Activated B cell treated with CpG ODN at 0.5 μM for 24 hours (primary cell): ENCODE measurements around the gene MBD5. TPM values are rescaled to one million over a fixed set of nuclear protein-coding genes. Genes with fewer than 3 reads are reported as not detected.

Experiments used
- ATAC-seq: fragments of 200-7000 bp; cut with Tn5 transposase; one replicate; pipeline ENCODE4 v1.10.0; 2021; ENCODE audit warnings: low read depth, mild to moderate bottlenecking, moderate library complexity
- CTCF ChIA-PET: fragments of 350-600 bp; sonication (Branson Sonifier 250); formaldehyde crosslinking; loops from one replicate; lab custom pipeline; 2021; ENCODE audit warnings: antibody characterized with exemption; lab: Charles Lee
- POLR2A ChIA-PET: fragments of 350-600 bp; sonication (Branson Sonifier 250); formaldehyde crosslinking; loops from one replicate; lab custom pipeline; 2021; ENCODE audit warnings: antibody characterized with exemption; lab: Charles Lee
- DNase-seq: peaks from one replicate; pipeline ENCODE4 v3.0.0; 2022
- H3K27ac Mint-ChIP-seq: one replicate; pipeline ENCODE4 v1.8.0; 2020; ENCODE audit warnings: mixed read lengths
- H3K27me3 Mint-ChIP-seq: one replicate; pipeline ENCODE4 v1.8.0; 2021; ENCODE audit warnings: mixed read lengths
- H3K36me3 Mint-ChIP-seq: one replicate; pipeline ENCODE4 v1.8.0; 2021; ENCODE audit warnings: low read depth, mixed read lengths
- H3K4me1 Mint-ChIP-seq: one replicate; pipeline ENCODE4 v1.8.0; 2021; ENCODE audit warnings: mixed read lengths
- H3K4me3 Mint-ChIP-seq: one replicate; pipeline ENCODE4 v1.8.0; 2020; ENCODE audit warnings: mild to moderate bottlenecking, mixed read lengths
- H3K9me3 Mint-ChIP-seq: one replicate; pipeline ENCODE4 v1.8.0; 2020; ENCODE audit warnings: mixed read lengths
- intact Hi-C: fragments of 100-400 bp; cut with micrococcal nuclease; formaldehyde crosslinking; loops from one replicate; pipeline ENCODE4 v1.15.1; 2024
- total RNA-seq: library from RNA; stranded (reverse); gene quantifications from 2 replicates; pipeline ENCODE4 v1.2.3, GENCODE V29; 2022
- TF ChIP-seq, protein P1 (sequence below): fragments of 200-600 bp; IDR thresholded peaks from one replicate; pipeline ENCODE4 v1.8.0; 2022; ENCODE audit warnings: antibody characterized with exemption, mild to moderate bottlenecking

MBD5 gene
- total RNA-seq, 1 donor from 2014 or later: 55.7 TPM

- ATAC-seq (no peak), DNase-seq (no peak)
- ChIA-PET POLR2A (no interaction called here), CTCF (interaction anchor here (0.6 kb wide), 1 partner anchor 595 kb away, joined by 4 read pairs; no protein-coding TSS in a partner anchor)
- Mint-ChIP-seq H3K4me3 (no peak overlapping the region), H3K27ac (no peak overlapping the region), H3K36me3 (no peaks in the 10 kb centered on the region), H3K9me3 (no peaks in the 10 kb centered on the region), H3K27me3 (no peaks in the 10 kb centered on the region), H3K4me1 (no peaks in the 10 kb centered on the region)
- TF ChIP-seq, protein P1, sequence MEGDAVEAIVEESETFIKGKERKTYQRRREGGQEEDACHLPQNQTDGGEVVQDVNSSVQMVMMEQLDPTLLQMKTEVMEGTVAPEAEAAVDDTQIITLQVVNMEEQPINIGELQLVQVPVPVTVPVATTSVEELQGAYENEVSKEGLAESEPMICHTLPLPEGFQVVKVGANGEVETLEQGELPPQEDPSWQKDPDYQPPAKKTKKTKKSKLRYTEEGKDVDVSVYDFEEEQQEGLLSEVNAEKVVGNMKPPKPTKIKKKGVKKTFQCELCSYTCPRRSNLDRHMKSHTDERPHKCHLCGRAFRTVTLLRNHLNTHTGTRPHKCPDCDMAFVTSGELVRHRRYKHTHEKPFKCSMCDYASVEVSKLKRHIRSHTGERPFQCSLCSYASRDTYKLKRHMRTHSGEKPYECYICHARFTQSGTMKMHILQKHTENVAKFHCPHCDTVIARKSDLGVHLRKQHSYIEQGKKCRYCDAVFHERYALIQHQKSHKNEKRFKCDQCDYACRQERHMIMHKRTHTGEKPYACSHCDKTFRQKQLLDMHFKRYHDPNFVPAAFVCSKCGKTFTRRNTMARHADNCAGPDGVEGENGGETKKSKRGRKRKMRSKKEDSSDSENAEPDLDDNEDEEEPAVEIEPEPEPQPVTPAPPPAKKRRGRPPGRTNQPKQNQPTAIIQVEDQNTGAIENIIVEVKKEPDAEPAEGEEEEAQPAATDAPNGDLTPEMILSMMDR: no peak
- intact Hi-C loops: no loop called here
Observed at GRCh38 chr2:148555622-148556294, 534.9 kb downstream of the MBD5 start.

GRCh38 chr2:148557844-148558436 is 537.0 kb downstream of the MBD5 start:
- no peaks in the 10 kb centered on the region for H3K9me3 Mint-ChIP-seq
- H3K27me3 Mint-ChIP-seq: no peaks in the 10 kb centered on the region
- H3K4me1 Mint-ChIP-seq: no peaks in the 10 kb centered on the region
- DNase-seq: no peak
- CTCF ChIA-PET: no interaction called here
- H3K36me3 Mint-ChIP-seq: no peaks in the 10 kb centered on the region
- no peak overlapping the region for H3K27ac Mint-ChIP-seq
- intact Hi-C loops: no loop called here
- POLR2A ChIA-PET: no interaction called here
- no peak overlapping the region for H3K4me3 Mint-ChIP-seq
- no peak for ATAC-seq
- TF ChIP-seq, protein P1: no peak

- ChIA-PET CTCF (interaction anchor here (1.4 kb wide), 1 partner anchor 8 kb away, joined by 4 read pairs; no protein-coding TSS in a partner anchor), POLR2A (no interaction called here)
- no peaks in the 10 kb centered on the region for H3K4me1 Mint-ChIP-seq
- TF ChIP-seq, protein P1: no peak
- DNase-seq: no peak
- H3K27me3 Mint-ChIP-seq: no peaks in the 10 kb centered on the region
- no peak overlapping the region for H3K4me3 Mint-ChIP-seq
- no peak for ATAC-seq
- H3K27ac Mint-ChIP-seq: no peak overlapping the region
- H3K36me3 Mint-ChIP-seq: no peaks in the 10 kb centered on the region
- intact Hi-C loops: no loop called here
- H3K9me3 Mint-ChIP-seq: no peaks in the 10 kb centered on the region
Observed at GRCh38 chr2:148560496-148560895, 539.6 kb downstream of the MBD5 start.

- DNase-seq (no peak), ATAC-seq (no peak)
- no peaks in the 10 kb centered on the region for H3K36me3 Mint-ChIP-seq
- H3K27me3 Mint-ChIP-seq: no peaks in the 10 kb centered on the region
- ChIA-PET CTCF (interaction anchor here (1.3 to 1.4 kb wide), 2 partner anchors 9 to 429 kb away, joined by 4 read pairs; no protein-coding TSS in a partner anchor), POLR2A (no interaction called here)
- no peaks in the 10 kb centered on the region for H3K4me1 Mint-ChIP-seq
- H3K4me3 Mint-ChIP-seq: no peak overlapping the region
- TF ChIP-seq, protein P1: no peak
- no peak overlapping the region for H3K27ac Mint-ChIP-seq
- intact Hi-C loops: no loop called here
- H3K9me3 Mint-ChIP-seq: no peaks in the 10 kb centered on the region
Observed at GRCh38 chr2:148561389-148561788, 540.5 kb downstream of the MBD5 start.

DNA sequence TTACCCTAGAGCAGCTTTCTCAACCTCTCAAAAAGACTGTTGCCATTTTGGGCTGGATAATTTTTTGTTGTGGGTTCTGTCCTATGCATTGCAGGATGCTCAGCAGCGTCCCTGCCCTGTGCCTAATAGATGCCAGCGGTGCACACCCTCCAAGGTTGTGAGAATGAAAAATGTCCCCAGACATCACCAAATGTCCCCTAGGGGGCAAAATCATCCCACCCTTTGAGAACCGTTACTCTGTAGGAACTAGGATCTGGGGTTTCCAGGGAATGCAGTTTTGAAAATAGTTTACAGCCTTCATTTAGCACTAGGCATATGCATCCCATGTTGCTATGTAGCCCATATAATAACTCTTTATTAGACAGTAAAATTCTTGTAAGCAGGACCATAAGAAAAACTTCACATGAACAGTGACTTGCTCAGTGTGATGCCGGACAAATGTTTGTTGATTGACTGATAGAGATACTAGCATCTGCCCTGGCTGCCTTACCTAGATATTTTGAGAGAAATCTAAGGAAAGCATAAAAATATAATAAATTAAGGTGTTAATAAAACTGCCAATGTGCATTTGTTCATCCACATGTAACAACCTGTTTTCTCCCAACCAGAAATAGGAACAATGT is 544.5 kb downstream of the MBD5 start:
- TF ChIP-seq, protein P1: no peak
- no peak overlapping the region for H3K4me3 Mint-ChIP-seq

More for the DNA sequence above, 544.5 kb downstream of the MBD5 start:
- DNase-seq: no peak
- ChIA-PET POLR2A (no interaction called here), CTCF (no interaction called here)
- Mint-ChIP-seq H3K27me3 (peaks cover 2% of the 10 kb centered on the region), H3K27ac (no peak overlapping the region), H3K4me1 (no peaks in the 10 kb centered on the region), H3K36me3 (no peaks in the 10 kb centered on the region), H3K9me3 (no peaks in the 10 kb centered on the region)
- intact Hi-C loops: loop anchor here (1.0 kb wide), 2 partner anchors 425 to 996 kb away; no protein-coding TSS in a partner anchor
- ATAC-seq: no peak
